ENCODE measurements around the gene CTSF. TPM values are rescaled to one million over a fixed set of nuclear protein-coding genes. Genes with fewer than 3 reads are reported as not detected.

CTSF gene
- total RNA-seq, 1 experiment from 2014 or later, result 11.8 TPM

DNA sequence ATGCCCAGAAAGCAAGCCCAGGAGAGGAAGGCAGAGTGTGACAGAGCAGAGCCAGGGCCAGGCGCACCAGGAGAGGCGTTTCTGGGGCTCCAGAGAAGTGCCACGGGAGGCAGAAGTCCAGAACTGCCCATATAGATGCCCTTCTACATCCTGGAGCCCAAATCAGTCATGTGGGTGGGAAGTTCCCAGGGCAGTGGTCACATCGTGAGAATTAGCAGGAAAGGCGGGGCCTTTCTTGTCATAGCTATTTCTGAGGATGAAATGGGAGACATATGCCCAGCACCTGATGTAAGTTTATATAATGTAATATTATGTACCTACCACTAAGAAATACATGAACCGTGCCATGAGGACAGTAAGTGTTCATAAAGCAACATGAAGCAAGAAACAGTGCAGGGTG, 35.6 kb downstream of the CTSF start:
- intact Hi-C loops (cut with micrococcal nuclease), result no loop called here
- Mint-ChIP-seq H3K36me3 (ENCODE audit: insufficient read depth, unreplicated experiment) (peaks cover 22% of the 10 kb centered on the region), H3K9me3 (ENCODE audit: unreplicated experiment) (no peaks in the 10 kb centered on the region), H3K27me3 (ENCODE audit: insufficient read depth, unreplicated experiment) (no peaks in the 10 kb centered on the region), H3K4me1 (ENCODE audit: insufficient read depth, unreplicated experiment) (no peaks in the 10 kb centered on the region), H3K27ac (ENCODE audit: low read depth, unreplicated experiment) (no peak overlapping the region), H3K4me3 (ENCODE audit: unreplicated experiment) (no peak overlapping the region)
- ChIA-PET POLR2A (interaction anchor here (0.7 to 1.9 kb wide), 4 partner anchors 13 to 126 kb away, joined by 3 to 6 read pairs (median 3); partner anchors contain the start of gene ZDHHC24), CTCF (interaction anchor here (0.7 to 0.9 kb wide), 3 partner anchors 14 to 145 kb away, joined by 3 to 4 read pairs (median 3); partner anchors contain the start of gene RBM4B)
- TF ChIP-seq, protein P1, sequence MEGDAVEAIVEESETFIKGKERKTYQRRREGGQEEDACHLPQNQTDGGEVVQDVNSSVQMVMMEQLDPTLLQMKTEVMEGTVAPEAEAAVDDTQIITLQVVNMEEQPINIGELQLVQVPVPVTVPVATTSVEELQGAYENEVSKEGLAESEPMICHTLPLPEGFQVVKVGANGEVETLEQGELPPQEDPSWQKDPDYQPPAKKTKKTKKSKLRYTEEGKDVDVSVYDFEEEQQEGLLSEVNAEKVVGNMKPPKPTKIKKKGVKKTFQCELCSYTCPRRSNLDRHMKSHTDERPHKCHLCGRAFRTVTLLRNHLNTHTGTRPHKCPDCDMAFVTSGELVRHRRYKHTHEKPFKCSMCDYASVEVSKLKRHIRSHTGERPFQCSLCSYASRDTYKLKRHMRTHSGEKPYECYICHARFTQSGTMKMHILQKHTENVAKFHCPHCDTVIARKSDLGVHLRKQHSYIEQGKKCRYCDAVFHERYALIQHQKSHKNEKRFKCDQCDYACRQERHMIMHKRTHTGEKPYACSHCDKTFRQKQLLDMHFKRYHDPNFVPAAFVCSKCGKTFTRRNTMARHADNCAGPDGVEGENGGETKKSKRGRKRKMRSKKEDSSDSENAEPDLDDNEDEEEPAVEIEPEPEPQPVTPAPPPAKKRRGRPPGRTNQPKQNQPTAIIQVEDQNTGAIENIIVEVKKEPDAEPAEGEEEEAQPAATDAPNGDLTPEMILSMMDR (IDR thresholded peaks at IDR 0.05; ENCODE audit: unreplicated experiment), result no peak
- no TSS peak for BruUV-seq (replicated peaks)
- no peak for DNase-seq (ENCODE audit: unreplicated experiment)

DNA sequence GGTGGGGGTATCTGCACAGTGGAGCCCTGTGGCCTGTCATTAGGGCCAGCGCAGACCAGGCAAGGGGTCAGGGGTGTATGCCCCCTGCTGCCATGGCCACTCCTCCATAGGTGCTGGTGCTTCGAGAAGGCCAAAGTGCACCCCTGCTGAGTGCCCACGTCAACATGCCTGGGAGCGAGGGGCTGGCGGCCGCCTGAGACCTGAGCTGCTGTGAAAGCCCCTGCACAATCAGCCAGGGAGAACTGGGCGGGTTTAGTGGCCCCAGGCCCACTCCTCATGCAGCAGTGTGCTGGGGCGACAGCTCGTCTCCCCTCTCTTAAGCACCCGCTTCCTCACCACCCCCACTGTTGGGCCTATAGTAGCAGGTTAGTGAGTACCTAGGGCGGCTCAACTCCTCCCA, 36.6 kb downstream of the CTSF start:
- POLR2A ChIA-PET, result interaction anchor here (0.9 to 1.9 kb wide), 2 partner anchors 14 to 36 kb away, joined by 3 to 6 read pairs; partner anchors contain the start of gene ZDHHC24
- H3K4me1 Mint-ChIP-seq (ENCODE audit: insufficient read depth, unreplicated experiment), result no peaks in the 10 kb centered on the region
- TF ChIP-seq, protein P1 (IDR thresholded peaks at IDR 0.05; ENCODE audit: unreplicated experiment), result no peak

DNA sequence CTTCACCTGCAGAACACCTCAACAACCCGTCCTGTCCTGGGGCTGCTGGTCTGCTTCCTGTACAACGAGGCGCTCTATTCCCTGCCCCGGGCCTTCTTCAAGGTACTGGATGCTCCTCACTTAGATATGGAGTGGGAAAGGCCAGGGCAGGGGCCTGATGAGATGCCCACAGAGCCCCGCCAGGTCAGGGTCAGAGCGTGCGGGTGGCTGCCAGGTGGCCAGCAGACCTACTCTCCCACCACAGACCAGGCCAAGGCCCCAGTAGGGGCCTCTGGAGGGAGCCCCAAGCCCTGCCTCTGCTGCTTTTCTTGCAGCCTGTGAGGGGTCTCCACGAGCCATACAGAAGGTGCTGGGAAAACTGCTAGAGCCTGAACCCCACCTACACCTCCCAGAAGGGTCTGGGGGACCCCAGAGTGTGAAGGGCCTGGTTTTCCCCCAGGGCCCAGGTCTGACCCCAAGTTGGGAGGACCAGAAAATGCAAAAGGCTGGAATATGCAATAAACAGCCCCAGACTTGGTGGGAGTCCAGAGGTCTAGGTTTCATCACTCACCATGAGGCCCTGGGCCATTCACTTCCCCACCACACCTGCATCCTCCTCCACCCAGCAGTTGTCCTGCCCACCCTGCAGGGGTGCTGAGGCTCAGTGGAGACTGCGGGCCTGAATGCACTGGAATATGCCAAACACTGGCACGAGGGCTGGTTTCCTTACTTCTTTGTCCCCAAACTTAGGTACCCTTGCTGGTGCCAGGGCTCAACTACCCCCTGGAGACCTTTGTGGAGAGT, 37.3 kb downstream of the CTSF start:
- TF ChIP-seq, protein P1 (IDR thresholded peaks at IDR 0.05; ENCODE audit: unreplicated experiment), result no peak
- Mint-ChIP-seq H3K4me1 (ENCODE audit: insufficient read depth, unreplicated experiment) (no peaks in the 10 kb centered on the region), H3K4me3 (ENCODE audit: unreplicated experiment) (no peak overlapping the region), H3K27me3 (ENCODE audit: insufficient read depth, unreplicated experiment) (no peaks in the 10 kb centered on the region), H3K36me3 (ENCODE audit: insufficient read depth, unreplicated experiment) (peaks cover 19% of the 10 kb centered on the region), H3K27ac (ENCODE audit: low read depth, unreplicated experiment) (no peak overlapping the region), H3K9me3 (ENCODE audit: unreplicated experiment) (no peaks in the 10 kb centered on the region)
- BruUV-seq (replicated peaks), result no TSS peak
- DNase-seq (ENCODE audit: unreplicated experiment), result no peak
- POLR2A ChIA-PET, result no interaction called here
- CTCF ChIA-PET, result no interaction called here
- intact Hi-C loops (cut with micrococcal nuclease), result no loop called here

More for the DNA sequence above, 36.6 kb downstream of the CTSF start:
- intact Hi-C loops (cut with micrococcal nuclease), result no loop called here
- peaks cover 22% of the 10 kb centered on the region for H3K36me3 Mint-ChIP-seq (ENCODE audit: insufficient read depth, unreplicated experiment)
- no peak overlapping the region for H3K4me3 Mint-ChIP-seq (ENCODE audit: unreplicated experiment)
- H3K9me3 Mint-ChIP-seq (ENCODE audit: unreplicated experiment), result no peaks in the 10 kb centered on the region
- no TSS peak for BruUV-seq (replicated peaks)
- no peaks in the 10 kb centered on the region for H3K27me3 Mint-ChIP-seq (ENCODE audit: insufficient read depth, unreplicated experiment)
- no peak overlapping the region for H3K27ac Mint-ChIP-seq (ENCODE audit: low read depth, unreplicated experiment)
- no peak for DNase-seq (ENCODE audit: unreplicated experiment)
- CTCF ChIA-PET, result interaction anchor here (0.8 kb wide), 1 partner anchor 146 kb away, joined by 3 read pairs; the partner anchor contains the start of gene RBM4B

DNA sequence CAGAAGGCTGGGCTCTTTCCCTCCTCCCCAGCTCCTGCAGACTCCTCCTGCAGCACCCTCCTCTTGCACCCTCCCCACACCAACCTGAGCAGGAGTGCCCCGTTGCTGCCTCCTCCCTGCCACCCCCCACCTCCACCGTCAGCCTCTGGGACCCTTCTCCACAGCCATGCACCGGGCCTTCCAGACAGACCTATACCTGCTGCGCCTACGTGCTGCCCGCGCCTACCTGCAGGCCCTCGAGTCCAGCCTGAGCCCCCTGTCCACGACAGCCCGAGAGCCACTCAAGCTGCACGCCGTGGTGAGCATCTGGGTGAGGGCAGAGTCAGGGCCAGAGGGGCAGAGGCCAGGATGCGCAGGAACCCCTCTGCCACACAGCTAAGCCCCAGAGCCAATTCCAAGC, 38.8 kb downstream of the CTSF start:
- DNase-seq (ENCODE audit: unreplicated experiment), result no peak
- no peak overlapping the region for H3K4me3 Mint-ChIP-seq (ENCODE audit: unreplicated experiment)
- no peaks in the 10 kb centered on the region for H3K9me3 Mint-ChIP-seq (ENCODE audit: unreplicated experiment)
- H3K4me1 Mint-ChIP-seq (ENCODE audit: insufficient read depth, unreplicated experiment), result no peaks in the 10 kb centered on the region
- no TSS peak for BruUV-seq (replicated peaks)
- TF ChIP-seq, protein P1 (IDR thresholded peaks at IDR 0.05; ENCODE audit: unreplicated experiment), result no peak
- CTCF ChIA-PET, result no interaction called here
- intact Hi-C loops (cut with micrococcal nuclease), result no loop called here
- no peak overlapping the region for H3K27ac Mint-ChIP-seq (ENCODE audit: low read depth, unreplicated experiment)
- H3K36me3 Mint-ChIP-seq (ENCODE audit: insufficient read depth, unreplicated experiment), result peaks cover 11% of the 10 kb centered on the region
- POLR2A ChIA-PET, result interaction anchor here (0.5 to 1.0 kb wide), 3 partner anchors 9 to 50 kb away, joined by 3 to 6 read pairs (median 4); partner anchors contain the start of gene DPP3
- no peaks in the 10 kb centered on the region for H3K27me3 Mint-ChIP-seq (ENCODE audit: insufficient read depth, unreplicated experiment)

All from MCF 10A (cell line).